ENCODE data around the gene ADAMTS4.
A peak's percentile ranks its signal among the peaks of the same experiment; 100 is the strongest.

Gene ADAMTS4

GRCh38 chr1:161196521-161197451 lies 2.1 kb downstream of the ADAMTS4 start:
- DNase-seq (ENCODE audit: low read depth, low spot score): no peak

GRCh38 chr1:161196111-161196510 lies 2.7 kb downstream of the ADAMTS4 start:
- DNase-seq (ENCODE audit: low read depth, low spot score): no peak

- DNase-seq (ENCODE audit: low read depth, low spot score): no peak
Measured at GRCh38 chr1:161195171-161195570, 3.7 kb downstream of the ADAMTS4 start.

DNA sequence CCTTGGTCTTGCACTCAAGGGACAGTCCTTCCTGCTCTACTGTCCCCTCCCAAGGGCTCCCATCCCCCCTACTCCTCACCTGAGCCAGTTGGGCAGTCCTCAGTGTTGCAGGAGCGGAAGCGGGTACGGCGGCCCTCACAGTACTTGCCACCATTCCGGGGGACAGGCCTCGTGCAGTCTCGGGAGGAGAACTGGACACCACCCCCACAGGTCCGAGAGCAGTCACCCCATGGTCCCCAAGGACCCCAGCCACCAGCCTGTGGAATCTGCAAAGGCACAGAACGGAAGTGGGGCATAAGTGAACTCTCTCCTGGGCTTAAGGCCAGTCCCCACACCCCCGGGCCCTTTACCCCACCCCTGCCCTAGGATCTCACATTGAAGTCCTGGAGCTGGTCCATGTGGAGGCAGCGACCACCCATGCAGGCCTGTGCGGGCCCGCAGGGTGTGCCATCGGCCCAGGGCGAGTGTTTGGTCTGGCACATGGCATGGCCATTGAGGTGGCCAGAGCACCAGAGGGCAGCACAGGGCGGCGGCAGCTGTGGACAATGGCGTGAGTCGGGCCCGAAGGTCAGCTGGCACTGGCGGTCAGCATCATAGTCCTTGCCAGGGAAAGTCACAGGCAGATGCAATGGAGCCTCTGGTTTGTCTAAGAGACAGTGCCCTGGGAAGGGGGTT lies 5.2 kb downstream of the ADAMTS4 start:
- no peak for DNase-seq (ENCODE audit: low read depth, low spot score)

DNA sequence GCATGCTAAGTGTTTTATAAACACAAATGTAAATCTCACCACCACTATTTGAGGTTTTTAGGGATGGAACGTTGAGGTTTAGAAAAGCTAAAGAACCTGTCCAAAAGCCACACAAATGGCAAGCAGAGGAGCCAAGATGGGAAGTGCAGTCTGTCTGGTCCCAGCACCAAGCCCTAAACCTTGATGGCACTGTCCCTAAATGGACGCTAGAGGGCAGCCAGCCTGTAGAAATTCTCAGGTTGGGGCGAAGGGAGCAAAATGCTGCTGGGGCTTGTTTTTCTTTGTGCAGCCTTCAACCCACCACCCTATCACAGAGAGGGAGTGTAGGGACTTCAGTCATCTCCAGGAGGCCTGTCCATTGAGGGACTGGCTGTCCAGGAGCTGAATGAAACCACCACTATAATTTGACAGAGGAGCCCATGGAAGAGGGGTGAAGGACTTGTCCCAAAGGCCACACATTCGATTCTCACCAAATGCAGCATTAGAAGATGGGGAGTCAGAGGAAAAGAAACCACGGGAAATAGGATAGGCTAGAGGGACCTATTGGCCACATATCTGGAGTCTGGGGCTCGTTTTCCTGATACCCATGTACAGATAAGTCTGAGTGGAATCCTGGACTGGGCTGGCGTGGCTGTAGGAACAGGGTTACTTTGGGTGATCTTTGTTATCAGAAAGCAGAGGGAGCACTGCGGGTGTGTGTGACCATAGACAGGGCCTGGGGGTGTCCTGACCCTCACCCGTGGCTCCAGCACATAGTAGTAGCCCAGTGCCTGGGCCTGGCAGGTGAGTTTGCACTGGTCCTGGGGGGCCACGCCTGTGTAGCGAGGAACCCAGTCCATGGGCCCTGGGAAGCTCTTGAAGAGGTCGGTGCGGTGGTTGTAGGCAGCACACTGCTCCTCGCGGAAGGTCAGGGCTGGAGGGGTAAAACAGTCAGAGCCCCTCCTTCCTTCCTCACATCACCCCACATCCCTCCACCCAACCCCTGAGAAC lies 6.1 kb downstream of the ADAMTS4 start:
- DNase-seq (ENCODE audit: low read depth, low spot score): peak; percentile 51

- no peak for DNase-seq (ENCODE audit: low read depth, low spot score)
Measured at GRCh38 chr1:161191971-161192370, 6.9 kb downstream of the ADAMTS4 start.

DNA sequence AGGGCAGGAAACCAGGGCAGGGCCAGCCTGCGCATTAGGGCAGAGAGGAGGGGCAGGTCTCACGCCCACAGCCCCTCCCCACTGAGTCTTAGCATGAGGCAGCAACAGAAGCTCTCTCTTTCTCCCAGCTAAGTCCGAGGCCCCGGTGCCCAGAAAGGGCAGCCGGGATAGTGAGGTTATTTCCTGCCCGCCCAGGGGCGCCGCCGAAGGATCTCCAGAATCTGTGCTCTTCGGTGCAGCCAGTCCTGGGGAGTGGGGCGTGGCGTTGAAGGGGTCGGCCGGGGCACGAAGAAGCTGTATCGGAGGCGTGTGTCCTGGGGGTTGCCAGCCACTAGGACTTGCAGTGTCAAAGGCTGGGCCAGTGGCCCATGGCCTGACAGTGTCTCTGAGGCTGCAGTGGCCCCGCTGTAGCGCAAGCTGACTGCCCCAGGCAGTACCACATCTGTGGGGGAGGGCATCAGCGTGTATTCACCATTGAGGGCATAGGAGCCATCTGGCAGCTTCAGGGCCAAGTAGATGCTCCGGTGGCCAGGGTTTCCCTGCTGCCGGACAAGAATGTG lies 7.8 kb downstream of the ADAMTS4 start:
- no peak for DNase-seq (ENCODE audit: low read depth, low spot score)

DNA sequence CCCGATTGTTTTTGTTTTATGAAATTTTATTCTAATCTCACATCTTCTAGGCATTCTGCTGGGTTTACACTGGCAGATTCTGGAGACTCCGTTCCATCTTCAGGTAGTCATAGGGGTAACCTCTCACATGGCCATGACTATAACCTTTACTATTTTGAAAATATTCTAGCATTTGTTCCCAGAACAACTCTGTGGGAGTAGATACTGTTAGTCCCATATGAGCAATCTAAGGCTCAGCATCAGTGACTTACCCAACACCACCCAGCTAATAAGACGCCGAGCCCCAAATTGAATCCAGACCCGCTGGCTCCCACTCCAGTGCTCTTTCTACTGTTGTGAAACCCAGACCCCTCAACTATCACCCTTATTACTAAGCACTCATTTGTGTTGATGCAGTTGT lies 9.8 kb downstream of the ADAMTS4 start:
- DNase-seq (ENCODE audit: low read depth, low spot score): no peak

GRCh38 chr1:161188381-161188780 lies 10.5 kb downstream of the ADAMTS4 start:
- DNase-seq (ENCODE audit: low read depth, low spot score): no peak

DNA sequence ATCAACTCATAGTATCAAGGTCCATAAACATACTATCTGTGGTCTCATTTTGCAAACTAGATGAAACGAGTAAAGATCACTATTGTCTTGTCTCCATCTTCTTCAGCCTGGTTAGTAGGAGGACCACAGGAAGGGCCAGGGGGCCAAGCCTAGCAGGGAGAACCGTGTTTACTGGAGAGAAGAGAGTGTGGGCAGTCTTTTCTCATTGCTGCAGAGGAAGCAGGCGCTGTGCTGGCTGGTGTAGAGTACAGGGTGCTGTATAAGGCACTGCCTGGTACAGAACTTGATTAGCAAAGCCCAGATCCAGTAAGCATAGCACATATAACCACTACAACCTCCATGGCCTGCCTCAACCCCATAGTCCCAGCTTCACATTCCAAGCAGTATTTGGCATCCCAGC lies 11.5 kb downstream of the ADAMTS4 start:
- no peak for DNase-seq (ENCODE audit: low read depth, low spot score)

GRCh38 chr1:161185732-161186311 lies 13.0 kb downstream of the ADAMTS4 start:
- no peak for DNase-seq (ENCODE audit: low read depth, low spot score)

GRCh38 chr1:161185282-161185682 lies 13.6 kb downstream of the ADAMTS4 start:
- DNase-seq (ENCODE audit: low read depth, low spot score): peak; percentile 62

DNA sequence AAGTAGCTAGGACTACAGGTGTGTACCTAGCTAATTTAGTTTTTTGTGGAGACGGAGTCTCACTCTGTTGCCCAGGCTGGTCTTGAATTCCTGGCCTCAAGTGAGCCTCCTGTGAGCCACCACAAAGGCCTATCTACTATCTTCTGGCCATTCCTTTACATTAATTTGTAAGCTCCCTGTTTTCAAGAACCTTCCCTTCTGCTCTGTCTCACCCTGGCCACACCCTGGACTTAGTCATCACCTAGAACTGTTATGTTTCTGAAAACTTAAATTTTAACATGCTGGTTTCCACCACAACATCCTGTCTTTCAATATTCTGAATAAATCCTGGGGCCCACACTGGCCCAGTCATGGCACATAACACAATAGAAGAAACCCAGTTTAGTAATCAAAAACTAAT lies 16.6 kb downstream of the ADAMTS4 start:
- peak; percentile 46 for DNase-seq (ENCODE audit: low read depth, low spot score)

- DNase-seq (ENCODE audit: low read depth, low spot score): no peak
Measured at GRCh38 chr1:161180639-161181038, 18.2 kb downstream of the ADAMTS4 start.

DNA sequence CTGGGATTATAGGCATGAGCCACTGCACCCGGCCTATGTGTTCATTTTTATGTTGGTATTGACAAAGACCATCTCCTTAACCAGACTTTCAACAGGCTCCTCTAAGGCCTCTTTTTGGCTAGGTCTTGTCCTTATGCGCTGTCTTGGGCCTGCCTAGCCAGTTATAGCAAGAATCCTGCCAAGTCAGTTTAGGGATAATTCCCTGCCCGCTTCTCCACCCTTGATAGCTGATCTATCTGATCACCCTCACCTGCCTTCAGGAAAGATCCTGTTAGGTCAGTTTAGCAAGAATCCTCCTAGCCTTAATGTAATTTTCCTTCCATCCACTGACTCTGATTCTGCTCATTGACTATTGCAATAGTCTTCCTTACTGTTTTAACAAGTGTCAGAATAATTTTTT lies 19.2 kb downstream of the ADAMTS4 start:
- no peak for DNase-seq (ENCODE audit: low read depth, low spot score)

GRCh38 chr1:161177936-161178244 lies 21.0 kb downstream of the ADAMTS4 start:
- DNase-seq (ENCODE audit: low read depth, low spot score): no peak

DNA sequence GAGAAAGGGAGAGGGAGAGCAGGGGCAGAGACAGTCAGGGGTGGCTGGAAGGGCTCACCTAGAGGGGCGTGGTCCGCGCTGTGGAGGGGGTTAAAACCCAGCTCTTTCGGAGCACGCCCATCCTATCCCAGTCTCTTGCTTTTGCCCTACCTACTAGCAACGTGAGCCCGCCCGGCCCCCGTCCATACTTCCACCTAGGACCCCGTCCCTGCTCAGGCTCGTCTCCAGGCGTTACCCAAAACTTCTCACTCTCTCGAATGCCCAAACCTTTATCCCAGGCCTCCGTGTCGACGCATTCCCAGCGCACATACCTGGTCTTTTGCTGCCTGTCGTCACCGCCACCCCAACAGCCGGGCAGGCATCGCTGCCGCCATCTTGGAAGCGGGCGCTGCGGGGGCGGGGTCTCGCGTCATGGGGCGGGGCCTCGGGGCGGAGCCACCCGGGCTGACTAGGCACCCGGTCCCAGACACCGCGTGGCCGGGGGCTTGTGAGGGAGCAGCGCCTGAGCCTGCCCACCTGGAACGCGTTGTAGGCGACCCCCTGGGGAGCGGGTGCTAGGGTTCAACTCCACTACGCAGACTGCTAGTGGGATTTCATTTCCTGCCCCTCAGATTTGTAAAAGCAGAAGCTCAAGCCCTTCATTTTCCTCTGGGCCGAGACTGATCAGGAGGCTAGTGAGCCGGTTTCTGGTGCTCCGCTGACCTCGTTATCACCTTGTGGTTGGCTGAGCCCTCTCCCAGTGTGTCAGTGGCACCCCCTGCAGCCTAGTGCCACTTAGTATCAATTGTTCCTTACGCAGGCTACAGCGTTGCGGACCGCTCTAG lies 21.5 kb downstream of the ADAMTS4 start, which contains the start of gene B4GALT3:
B4GALT3 (minus strand) TSS at position 396 of the 824 bp plus-strand sequence. CDS start 1,447 bp downstream, outside the sequence.
- peak; percentile 84 for DNase-seq (ENCODE audit: low read depth, low spot score)

DNA sequence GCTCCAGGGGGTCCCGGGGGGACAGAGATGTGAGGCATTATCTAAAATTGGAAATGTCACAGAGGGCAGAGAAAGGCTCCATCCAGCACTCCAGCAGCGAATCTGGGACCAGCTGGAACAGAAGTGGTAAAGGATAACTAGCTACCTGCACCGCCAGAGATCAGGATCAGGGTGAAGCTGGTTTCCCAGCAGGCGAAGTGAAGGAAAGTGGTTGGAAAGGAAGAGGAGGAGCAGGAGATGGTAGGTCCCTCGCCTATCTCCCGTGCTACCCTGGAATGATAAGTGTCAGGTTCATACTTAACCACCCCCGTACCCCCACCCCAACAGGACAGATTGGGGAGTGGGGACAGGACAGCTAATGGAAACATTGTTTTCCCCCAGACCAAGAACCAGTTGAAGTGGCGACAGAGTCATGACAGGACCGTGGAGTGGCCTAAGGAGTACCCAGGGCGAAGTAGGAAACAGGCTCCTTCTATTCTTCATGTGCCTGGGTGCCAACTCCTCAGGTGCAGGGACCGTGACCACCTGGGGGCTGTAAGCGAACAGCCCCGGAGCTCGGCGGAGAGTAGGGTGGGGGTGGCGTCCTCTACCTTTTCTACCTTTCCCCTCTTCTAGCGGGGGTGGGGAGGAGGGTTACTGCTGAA lies 22.3 kb downstream of the ADAMTS4 start:
- DNase-seq (ENCODE audit: low read depth, low spot score): no peak

DNA sequence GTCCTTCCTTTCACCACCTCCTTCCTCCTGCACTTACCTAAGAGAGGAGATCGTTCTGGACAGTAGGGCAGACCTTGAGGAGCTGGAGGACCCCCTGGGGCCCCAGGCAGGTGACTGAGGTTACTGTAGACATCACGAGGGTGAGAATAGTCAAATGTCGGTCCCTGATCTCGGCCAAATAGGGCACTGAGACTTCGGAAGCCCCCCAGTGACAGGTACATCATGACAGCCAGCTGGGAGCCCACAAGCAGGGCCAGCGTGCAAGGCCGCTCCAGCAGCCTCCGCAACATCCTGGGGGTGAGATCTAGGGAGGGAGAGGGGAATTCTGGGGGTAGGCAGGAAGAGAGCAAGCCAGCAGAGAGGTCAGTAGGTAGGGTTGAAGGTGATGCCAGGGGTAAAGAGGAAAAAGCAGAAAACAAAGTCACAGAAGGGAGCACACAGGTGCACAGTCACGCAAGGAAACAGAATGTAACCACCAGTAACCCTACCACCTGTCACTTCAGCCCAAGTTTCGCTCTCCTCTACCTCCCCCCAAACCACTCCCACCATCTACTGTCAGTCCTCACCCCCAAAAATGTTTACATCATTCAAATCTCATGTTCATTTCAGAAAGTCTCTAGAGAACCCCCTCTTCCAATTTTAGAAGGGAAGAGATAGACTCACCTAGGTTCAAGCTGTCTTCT lies 22.9 kb downstream of the ADAMTS4 start:
- no peak for DNase-seq (ENCODE audit: low read depth, low spot score)

All from activated CD4-positive, CD25-positive, alpha-beta regulatory T cell treated with anti-CD3 and anti-CD28 coated beads, Interleukin-2, amount 50 U/mL, for 16 hours (primary cell).